HG03469 (cell line): ENCODE results near the gene FAM170B.

Source experiments
- ATAC-seq: cut with Tn5 transposase; IDR thresholded peaks from one replicate; pipeline ENCODE4 v1.9.1; 2021; ENCODE audit warnings: mild to moderate bottlenecking, moderate library complexity, moderate number of reproducible peaks; ENCODE audit not compliant: unreplicated experiment

The FAM170B gene

DNA sequence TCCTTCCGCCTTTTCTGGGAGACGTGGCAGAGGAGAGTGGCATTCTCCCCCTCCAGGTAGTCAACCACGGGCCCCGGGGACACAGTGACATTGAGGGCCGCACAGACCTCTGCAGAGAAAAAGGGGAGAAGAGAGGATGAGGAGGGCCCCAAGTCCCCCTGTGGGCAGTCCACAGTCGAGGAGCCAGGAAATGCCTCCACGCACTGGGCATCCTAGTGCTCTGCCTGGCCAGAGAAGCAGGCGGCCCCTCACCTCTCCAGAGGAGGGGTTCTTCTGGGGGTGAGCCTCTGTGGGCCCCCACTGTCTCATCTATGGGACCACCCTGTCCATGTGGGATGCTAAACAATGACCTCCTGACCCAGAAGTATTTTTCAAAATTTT lies 25.9 kb downstream of the FAM170B start:
- ATAC-seq: no peak

DNA sequence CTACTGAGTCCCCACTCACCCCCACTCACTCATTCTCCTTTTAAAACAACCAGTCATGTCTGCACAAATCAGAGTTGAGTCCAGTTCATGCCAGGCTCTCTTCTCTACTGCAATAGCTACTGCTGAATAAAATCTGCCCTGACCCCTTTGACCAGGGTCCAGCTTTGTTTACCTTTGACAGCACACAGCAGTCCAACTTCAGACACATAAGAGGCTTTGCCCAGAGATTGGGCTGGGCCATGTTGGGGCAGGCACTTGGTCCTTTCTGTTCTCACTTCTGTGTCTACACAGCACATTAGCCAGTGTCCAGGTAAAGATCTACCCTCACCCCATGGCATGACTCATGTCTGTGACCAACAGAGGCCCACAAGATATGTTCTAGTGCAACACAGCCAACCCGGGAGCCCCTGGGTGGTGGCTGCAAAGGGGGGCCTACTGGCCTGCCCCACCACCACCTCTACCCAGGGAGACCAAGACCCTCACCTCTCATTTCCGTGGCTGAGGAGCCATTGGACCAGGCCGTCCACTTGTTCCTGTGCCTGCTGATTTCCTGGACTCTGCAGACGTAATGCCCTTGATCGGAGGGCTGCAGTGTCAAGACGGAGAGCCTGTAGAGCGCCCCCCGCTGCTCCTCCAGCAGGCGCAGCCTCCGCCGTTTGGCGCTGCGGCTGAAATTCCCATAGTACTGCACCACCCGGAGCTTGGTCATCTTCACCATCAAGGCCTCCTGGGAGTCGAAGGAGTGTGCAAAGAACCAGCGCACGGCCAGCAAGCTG lies 26.5 kb downstream of the FAM170B start:
- no peak for ATAC-seq

GRCh38 chr10:49106451-49106850 lies 27.4 kb downstream of the FAM170B start:
- no peak for ATAC-seq

DNA sequence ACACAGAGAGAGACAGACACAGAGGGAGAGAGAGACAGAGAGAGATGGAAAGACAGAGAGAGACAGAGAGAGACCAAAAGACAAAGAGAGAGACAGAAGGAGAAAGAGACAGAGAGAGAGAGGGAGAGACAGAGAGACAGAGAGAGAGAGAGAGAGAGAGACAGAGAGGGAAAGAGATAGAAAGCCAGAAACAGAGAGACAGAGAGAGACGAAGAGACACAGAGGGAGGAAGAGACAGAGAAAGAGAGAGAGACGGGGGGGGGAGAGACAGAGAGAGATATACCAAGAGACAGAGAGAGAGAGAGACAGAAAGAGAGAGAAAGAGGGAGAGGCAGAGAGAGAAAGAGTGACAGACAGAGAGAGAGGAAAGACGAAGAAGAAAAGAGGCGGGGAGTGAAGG lies 28.7 kb downstream of the FAM170B start:
- no peak for ATAC-seq

- no peak for ATAC-seq
These were observed 29.5 kb downstream of the FAM170B start for GRCh38 chr10:49104323-49104722.

GRCh38 chr10:49103761-49104160 lies 30.1 kb downstream of the FAM170B start:
- no peak for ATAC-seq

GRCh38 chr10:49099046-49099445 lies 34.8 kb downstream of the FAM170B start:
- no peak for ATAC-seq

- ATAC-seq: no peak
These were observed 36.9 kb downstream of the FAM170B start for GRCh38 chr10:49096890-49097445.

- ATAC-seq: no peak
These were observed 39.2 kb downstream of the FAM170B start for GRCh38 chr10:49094646-49095045.

- ATAC-seq: no peak
These were observed 39.9 kb downstream of the FAM170B start for GRCh38 chr10:49093922-49094321.

DNA sequence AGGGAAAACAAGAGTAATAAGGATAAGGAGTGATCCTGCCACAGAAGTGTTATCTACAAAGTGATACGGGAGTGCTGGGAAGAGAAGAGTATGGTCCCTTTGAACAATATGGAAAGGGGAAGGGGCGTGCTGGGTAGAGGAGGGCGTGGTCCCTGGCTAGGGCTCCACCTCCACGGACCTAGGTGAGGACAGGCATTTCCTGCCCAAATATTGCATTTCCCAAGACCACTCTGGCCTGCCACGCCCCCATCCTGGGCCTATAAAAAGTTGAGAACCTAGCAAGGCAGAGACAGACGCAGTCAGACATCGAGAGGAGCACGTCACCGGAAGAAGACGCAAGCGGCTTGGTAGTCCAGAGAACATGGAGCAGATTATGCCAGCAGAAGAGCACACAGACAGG lies 41.3 kb downstream of the FAM170B start:
- ATAC-seq: no peak

DNA sequence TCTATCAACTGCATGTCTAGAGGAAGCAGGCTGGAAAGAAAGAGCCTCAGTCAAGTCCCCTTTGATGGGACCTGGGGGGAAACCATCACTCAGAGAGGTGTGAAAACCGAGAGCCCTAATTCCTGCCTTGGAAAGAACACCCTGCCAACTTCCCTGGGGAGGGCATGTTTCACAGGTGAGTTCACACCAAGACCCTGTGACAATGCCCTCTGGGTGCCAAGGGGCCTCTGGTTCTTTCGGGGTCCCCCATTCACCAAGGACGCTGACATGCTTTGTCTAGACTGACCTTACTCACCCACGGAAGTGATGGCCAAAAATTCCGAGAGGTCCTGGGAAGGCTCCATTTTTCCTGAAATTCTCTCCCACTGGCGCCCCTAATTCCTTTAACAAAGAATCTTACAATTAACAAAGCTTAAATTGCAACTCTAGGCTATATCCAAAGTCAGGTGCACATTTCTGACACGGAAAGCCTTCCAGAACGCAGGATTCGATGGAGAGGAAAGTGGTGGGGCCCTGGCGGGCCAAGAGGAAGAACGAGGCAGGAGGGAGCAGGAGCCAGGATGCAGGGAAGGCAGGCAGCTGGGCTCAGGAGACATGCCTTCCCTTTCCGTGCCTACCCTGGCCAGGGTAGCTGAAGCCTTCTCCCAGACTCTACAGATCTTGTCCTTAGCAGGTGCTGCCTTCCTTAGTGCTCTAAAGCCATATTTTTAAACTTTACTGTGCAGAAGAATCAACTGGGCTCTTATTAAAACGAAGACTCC lies 42.2 kb downstream of the FAM170B start:
- ATAC-seq: no peak

DNA sequence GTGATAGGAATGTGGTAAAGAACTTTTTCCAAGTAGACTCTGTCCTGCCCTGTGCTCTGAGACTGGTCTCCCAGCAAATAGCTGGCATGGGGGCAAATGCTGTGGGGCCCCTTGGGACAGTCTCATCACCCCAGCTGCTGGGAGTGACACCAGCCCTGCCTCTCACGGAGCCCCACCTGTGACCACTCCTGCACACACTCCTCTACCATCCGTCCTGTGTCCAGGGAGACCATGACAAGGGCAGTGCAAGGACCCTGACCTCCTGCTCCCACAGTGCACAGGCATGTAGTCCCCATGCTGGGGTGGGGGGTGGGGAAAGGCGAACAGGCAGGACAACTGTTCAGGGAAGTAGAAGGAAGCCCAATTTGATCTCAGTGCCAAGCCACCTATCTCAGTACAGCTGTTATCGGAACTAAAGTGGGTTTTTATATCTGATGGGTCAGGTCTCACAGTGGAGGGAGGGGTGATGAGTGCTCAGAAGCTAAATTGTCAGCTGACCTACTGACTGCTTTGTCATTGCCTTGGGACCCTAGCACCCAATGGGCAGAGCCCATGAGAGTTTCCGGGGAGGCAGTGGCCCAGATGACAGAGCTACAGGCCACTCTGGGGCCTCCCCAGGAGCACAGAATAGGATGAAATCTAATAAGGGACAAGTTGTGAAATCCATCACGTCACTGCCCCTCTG lies 43.0 kb downstream of the FAM170B start:
- no peak for ATAC-seq

- no peak for ATAC-seq
These were observed 43.6 kb downstream of the FAM170B start for GRCh38 chr10:49090189-49090575.

GRCh38 chr10:49089557-49090188 lies 44.1 kb downstream of the FAM170B start:
- ATAC-seq: no peak

DNA sequence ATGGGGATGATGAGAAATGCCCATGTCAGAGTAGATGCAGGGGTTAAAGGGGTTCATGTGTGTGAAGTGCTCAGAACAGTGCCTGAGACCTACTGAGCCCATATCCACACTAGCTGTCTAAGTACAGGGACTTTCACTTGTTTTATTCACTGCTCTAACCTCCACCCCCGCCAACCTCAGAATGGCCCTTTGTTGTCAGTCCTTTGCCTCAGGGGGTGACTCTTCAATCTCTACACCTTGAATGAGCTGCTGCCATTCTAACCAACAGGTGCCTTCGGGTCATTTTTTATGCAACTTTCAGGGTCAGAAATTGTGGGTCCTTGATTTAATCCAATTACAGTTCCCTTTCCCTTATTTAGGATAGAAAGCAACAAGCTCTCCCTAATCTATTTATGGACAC lies 44.7 kb downstream of the FAM170B start:
- no peak for ATAC-seq

DNA sequence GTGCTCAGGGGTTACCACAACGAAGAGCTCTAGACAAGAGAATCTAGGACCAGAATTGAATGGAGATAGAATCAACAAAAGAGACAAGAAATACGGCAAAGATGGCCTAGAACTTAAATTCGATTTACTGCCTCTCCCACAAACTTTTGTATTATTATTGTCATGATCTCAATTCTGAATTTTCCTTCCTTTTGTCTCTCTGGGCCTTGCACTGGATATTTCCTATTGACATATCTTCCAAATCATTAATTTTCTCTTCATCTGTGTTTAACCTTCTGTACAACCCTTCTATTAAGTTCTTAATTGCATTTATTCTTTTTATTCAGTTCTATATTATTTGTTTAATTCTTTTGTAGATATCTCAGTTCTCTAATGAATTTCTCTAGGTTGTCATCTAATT lies 46.9 kb downstream of the FAM170B start:
- no peak for ATAC-seq

DNA sequence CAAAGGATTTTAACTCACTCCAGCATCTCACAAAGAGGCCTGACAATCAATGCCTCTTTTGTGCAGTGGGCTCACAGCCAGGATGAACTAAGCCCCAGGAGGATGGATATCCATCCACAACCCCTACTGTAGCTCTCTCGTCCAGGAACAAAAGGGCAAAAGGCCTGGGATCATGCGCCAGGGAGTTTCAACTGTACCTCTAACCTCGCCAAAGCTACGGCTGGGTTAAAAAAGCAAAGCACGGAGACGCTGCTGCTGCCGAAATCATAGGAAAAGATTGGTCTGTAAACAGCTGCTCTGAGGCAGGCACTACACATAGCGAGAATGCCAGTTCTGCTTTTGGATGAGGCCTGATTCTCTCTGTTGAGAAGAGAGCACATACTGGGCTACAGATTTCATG lies 50.6 kb downstream of the FAM170B start:
- no peak for ATAC-seq

DNA sequence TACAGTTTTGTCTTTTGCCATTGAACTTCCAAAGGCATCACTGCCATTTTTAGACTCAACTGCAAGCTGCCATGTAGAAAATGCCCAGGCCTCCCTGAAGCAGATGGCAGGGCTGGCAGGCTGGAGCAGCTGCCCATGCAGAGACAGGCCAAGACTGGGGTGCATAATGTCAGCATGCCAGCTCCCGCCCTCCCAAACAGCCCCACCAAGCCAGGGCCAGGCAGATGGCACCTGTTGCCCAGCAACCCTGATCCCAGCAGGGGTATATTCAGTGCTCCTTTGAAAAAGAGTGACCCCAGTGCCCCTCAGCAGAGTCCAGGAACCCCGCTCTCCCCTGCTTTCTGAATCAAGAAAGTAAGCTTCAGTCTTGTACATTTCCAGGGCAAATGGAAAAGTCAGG lies 51.1 kb downstream of the FAM170B start:
- ATAC-seq: no peak

DNA sequence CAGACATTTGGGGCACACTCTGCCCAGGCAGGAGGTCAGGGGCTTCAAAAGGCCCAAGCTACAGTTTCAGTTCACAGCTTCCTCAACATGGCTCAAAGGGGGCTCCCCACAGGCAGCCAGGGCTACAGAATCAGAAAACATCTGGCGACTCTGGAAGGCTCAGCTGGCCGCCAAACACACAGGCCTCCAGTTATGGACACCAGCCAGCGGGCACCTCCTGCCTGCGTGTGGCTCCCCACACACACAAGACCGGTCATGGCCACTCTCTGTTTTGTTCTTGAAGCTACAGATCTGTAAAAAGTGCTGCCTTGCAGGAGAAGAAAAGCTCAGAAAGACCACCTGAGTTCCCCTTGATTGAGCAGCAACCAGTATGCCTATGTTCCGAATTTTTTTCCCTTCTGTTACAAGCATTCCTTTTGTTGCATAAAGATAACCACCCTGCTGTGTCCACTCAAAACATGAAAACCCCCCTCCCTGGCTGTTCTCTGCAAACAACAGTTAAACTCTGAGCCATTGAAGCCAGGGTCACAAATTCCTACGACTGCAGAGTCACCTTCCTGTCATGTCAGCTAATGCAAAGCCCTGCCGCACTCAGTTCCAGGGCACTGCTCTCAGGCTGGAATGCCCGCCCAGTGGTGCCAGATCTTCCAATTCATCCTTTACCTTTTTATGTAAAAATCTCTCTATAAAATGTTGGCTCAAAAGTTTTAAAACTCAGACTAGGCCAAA lies 52.1 kb downstream of the FAM170B start:
- ATAC-seq: no peak
